GM19468 (cell line): ENCODE data around the gene TSLP.

Experiments
- ATAC-seq: cut with Tn5 transposase; IDR thresholded peaks from one replicate; pipeline ENCODE4 v1.9.1; 2021; ENCODE audit warnings: mild to moderate bottlenecking, moderate library complexity, moderate number of reproducible peaks; ENCODE audit not compliant: unreplicated experiment; ENCODE audit errors: extremely low read depth

TSLP gene

DNA sequence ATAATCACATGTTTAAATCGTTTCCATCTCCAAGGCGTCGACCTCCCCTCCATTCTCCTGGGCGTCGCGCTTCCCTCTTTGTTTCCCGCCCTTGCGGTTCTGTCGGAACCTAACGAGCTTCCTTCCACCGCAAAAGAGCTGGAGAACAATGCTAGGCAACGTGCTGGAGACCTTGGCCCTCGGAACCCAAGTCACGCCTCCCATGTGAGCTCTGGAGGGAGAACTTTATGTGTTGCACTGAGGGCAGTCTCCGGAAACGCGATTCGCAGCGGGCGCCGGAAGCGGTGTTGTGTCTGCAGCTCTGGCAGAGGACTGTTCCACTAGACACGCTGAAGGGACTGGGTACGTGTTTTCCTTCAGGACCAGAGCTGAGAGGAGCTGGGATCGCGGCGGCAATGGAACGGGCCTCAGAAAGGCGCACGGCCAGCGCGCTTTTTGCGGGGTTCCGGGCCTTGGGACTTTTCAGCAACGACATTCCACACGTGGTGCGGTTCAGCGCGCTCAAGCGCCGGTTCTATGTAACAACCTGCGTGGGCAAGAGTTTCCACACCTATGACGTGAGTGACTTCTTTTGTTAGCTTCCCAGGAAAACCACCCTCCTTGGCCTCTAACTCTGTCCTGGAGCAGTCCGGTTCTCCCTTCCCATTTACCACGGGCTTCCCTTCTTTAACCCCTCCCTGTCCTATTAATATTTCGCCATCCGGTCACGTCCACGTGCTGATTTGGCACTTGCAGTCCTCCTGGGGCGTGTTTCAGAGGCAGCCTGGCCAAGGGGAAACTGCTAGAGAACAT is 20.7 kb downstream of the TSLP start, which contains the start of gene WDR36:
Gene WDR36 (plus strand): TSS at position 287 of the 792 bp plus-strand sequence. CDS start 109 bp downstream, at position 396.
- peak; percentile 75 for ATAC-seq

DNA sequence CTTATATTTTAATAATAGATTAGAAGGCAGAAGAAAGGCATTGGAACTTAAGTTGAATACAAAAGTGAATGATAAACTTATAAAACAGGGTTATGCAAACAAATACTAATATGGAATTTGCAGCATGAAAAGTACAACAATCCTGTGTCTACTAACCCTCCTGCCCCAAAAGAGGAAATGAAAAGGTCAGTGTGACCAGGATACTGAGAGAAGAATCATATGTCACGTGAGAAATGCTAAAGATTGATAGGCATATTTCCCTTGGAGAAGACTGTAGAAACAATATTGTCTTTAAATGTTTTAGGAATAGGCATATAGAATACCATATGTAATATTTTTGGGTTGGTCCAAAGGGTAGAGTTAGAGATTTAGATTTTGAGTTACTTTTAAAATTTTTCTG is 24.5 kb downstream of the TSLP start:
- ATAC-seq: no peak

DNA sequence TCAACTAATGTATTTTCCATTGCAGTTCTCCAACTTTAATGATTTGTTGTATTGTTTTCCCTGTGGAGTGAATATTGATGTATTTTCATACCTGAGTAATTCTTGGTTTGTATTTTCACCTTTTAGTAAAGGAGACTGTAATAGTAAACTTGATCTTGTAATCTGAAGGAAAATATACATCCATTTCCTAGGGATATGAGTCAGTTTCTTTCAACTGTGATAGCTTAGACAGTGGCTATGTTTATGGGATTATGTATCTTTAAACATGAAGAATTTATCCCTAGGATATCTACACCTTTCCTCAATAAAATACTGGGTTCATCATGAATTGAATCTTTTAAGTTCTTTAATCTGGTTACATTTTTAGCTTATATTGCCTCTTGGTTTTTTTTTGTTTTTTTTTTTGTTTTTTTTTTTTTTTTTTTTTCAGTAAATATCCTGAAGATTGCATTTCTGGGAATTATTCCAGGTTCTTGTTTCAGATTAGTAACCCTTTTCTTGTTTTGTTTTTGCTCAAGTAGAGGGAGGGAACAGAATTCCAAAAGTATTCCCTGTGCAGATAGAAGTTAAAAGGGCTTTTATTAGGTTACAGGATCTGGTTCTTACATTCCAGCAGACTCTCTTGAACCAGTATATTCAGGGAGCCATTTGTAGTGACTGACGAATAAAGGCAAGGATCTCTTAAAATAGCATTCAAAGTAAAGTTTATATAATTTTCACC is 27.7 kb downstream of the TSLP start:
- no peak for ATAC-seq

DNA sequence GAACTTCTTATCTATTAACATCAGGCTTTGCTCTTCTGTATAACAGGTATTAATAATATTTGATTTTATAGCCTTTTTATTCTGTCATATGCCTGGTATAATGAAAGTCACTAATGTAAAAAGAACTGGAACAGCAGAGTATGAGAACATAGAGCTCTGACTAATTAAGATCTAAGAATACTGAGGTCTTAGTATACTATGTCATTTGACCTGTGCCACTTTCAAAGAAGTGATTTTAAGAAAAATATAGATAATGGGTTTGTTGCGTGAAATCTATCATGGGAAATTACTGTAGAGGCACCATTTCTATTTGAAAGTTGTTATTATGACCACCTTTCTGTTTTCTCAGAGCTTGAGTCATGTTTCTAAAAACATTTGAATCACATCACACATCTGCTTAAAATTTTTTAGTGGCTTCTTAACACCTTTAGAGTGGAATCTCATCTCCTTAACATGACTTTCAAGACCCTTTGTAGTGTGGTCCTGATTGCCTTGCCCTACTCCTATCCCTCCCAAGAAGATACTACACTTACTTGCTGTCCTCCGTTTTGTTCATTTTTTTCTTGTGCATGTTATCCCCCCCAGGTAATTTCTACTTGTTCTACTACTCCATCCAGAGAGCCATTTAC is 34.9 kb downstream of the TSLP start:
- ATAC-seq: no peak

DNA sequence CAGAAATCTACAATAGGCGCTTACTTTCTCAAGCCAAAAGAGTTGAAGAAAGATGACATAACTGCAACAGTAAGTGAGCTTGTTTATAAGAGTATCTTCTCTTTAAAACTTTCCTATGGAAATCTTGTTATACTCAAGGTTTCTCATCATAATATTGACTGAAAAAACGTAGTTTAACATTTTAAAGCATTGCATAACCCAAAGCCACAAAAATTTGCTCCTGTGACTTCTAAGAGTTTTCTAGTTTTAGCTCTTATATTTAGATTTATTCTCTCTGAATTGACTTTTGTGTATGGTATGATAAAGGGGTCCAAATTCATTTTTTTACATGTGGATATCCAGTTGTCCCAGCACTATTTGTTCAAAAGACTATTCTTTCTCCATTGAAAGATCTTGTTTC is 35.9 kb downstream of the TSLP start:
- no peak for ATAC-seq

DNA sequence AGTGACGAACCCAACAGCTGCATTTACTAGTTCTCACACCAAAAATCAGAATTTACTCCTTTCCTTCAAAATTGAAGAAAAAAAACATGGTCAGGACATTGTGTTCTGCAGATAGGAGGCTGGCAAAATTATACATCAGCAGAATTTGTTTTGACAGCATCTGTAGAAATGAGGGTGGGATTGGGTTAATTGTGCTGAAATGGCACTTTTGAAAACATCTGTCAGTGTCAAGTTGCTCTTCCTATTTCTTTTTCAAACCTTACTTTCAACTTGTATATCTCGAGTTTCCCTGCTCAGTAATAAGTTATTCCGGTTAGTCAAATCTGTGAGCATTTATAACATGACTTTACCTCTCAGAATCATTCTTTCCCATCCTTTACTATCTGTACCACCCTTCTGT is 40.4 kb downstream of the TSLP start:
- ATAC-seq: no peak

DNA sequence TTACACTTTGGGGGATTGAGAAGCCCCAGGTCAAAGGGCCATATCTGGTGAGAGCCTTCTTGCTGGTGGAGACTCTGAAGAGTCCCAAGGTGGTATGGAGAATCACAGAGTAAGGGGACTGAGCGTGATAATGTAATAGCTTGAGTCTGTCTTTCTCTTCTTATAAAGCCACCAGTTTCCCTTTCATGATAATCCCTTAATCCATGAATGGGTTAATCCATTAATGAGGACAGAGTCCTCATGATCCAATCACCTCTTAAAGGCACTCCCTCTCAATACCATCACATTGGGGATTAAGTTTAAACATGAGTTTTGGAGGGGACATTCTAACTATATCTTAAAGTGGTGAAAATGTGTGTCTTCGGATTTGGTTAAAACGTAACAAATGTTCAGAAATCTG is 42.2 kb downstream of the TSLP start:
- no peak for ATAC-seq

DNA sequence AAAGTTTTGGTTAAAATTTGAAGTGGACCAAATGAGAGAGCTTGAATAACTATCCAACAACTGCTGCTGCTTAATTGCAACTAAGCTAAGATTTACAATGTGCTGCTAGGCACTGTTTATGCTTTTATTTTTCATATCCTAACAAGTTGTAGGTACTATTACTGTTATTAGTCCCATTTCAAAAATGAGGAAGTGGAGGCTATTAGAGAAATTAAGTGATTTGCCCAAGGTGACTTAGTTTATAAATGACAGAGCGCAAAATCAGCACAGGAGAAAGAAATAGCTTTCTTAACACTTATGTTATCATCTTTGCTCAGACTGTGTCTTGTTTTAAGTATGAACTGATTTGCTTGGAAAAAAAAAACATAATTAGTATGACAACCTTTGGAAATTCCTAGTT is 43.7 kb downstream of the TSLP start:
- ATAC-seq: no peak

DNA sequence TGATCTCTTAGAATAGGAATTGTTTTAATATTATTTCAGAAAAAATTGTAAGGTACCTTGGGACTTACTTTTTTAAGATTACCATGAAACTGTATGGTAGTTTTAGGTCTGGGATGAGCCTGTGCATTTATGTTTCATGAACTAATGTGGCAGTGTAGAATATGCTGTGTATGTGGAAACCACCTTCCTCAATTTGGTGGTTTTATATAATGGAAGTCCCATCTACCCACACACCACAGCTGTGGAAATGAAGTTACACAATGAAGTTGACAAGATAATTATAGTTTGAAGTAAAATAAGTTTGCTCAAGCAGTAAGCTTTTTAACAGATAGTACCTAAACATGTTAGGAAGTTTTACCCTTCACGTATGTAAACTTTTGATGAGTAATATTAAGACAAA is 45.0 kb downstream of the TSLP start:
- ATAC-seq: no peak

DNA sequence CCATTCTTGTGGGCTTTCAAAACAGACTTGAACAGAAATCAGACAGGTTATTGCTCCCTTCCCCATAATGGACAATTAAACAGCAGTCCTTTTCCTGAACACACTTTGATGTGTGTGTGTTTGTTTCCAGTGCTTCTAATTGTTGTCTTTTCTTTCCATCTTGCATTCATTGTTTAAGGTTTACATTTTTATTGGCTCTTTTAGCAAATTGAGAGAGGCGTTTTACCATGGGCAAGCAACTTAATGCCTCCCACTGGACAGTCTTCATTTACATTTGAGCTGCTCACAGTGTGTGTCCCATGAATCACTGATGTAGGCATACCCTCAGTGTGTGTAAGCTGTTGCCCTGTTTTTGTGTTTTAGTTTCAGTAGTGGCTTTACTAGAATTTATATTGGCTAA is 45.6 kb downstream of the TSLP start:
- no peak for ATAC-seq

DNA sequence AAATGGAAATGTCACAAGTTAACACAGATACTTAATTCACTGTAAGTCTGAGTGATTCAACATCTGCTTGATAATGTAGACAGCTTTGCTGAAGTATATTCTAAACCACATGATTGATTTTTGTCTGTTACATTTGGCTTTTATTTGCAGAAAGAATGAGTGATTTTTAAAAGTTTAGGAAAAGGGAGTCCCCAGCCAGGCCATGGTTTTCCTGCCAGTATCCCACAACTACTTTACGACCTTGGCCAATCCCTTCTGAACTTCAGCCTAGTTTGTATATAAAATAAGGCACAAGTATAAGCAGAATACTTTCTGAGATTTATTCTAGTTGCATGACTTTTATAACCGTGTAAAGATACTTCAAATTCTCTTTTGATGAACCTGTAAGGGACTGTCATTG is 47.7 kb downstream of the TSLP start:
- ATAC-seq: no peak

DNA sequence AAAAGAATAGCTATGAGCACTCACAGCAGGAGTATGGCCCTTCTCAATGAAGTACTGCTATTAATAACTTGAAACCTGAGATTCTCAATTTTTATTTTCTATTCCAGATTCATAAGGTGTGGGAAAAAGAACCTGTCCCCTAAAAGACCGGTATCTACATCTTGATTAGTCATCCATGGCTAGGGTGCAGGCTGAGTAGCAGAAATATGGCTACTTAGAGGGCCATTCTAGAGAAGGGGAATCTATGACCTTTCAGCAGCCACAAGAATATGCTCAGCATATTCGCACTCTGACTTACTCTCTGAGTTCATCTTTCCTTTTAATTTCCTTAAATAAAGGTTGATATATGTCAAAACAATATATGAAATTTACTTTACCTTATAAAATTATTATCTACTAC is 48.3 kb downstream of the TSLP start:
- no peak for ATAC-seq

DNA sequence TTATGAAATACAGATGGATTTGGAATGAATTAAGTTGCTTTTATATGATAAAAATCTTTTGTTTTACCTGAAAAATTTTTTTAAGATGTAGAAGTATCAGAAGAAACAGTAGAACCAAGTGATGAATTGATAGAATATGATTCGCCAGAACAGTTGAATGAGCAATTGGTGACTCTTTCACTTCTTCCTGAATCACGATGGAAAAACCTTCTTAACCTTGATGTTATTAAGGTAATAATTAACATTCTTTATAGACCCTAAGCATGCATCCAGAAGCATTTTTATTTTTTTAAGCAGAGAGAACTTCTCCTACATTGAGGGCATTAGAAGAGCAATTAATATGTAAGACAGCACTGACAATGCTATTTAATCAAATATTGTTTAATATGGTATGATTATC is 49.4 kb downstream of the TSLP start:
- ATAC-seq: no peak

DNA sequence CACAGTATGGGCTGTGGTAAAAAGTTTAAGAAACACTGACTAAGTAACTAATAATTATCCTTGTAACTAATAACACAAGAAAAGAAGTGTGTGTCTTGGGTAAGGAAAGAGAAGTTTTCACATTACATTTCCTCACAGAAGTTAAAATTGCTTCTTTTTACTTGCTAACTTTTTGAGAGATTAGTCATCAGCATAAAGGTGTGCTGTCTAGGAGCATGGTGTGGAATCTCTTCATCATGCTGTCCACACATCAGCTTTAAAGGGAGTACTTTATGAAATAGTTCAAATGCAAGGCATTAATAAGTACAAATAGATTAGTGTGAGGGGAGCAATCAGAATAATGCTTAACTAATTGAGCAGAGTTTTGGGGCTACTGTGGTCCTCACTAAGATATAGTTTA is 50.4 kb downstream of the TSLP start:
- no peak for ATAC-seq

DNA sequence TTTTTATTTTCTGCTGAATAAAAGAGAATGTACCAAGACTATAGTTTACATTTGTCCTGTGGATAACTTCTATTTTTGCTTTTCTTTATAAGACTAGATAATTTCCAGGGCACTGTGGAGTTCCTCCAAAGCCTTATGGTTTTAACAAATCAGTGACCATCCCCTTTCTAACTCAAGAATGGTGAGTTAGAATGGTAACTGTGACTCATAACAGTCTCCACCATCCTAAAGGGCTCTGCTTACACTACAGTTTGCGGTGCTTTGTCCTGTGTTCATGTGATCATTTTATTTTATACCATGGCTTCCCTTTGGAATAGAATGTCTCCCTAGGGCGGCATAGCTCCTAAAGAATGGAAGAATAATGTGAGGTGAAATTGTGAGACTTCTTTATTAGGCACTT is 50.9 kb downstream of the TSLP start:
- ATAC-seq: no peak

DNA sequence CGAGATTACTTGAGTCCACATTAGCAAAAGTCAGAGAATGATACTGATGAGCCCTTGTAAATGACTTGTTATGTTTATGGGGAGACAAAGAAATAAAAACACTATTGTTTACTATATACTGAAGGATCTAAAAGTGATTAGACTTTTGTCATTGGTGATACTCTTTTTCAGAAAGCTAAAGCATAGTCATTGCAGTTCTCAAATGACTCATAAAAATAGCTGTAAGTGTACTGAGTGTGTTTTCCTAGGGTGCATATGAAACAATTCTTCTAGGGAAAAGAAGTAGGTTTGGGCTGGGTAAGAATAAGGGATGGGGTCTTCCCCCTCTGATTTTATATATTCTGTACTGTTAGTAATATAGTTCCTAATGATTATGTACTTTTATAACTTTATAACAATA is 53.3 kb downstream of the TSLP start:
- ATAC-seq: no peak

DNA sequence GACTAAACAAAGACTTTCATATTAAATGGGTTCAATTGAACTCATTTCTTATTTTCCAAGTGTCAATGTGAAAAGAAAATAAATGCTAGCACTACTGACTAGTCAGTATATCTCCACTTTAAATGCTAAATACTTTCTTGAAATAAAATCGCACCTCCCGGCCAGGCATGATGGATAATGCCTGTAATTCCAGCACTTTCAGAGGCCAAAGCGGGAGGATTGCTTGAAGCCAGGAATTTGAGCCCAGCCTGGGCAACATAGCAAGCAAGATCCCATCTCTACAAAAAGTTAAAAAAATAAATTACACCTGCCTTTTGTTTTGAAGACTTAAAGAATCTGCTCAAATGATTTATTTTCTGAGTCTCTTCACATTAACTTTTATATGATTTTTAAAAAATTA is 55.4 kb downstream of the TSLP start:
- ATAC-seq: no peak
